PC-3 (cell line): ENCODE measurements around the gene COL8A1.
A peak's percentile ranks its signal among the peaks of the same experiment; 100 is the strongest.

ENCODE experiments used
- CTCF ChIP-seq: fragments of 300-600 bp; sonication (generic); conservative IDR thresholded peaks from 2 replicates; pipeline ENCODE4 v1.5.1; 2017; ENCODE audit warnings: antibody characterized with exemption, low read depth, mild to moderate bottlenecking, low read length
- EZH2 ChIP-seq: fragments of 300-600 bp; sonication (generic); IDR thresholded peaks from one replicate; pipeline ENCODE4 v1.6.1; 2017; ENCODE audit warnings: antibody characterized with exemption, mild to moderate bottlenecking, low read length; ENCODE audit not compliant: unreplicated experiment

GRCh38 chr3:99686955-99687612, 48.7 kb downstream of the COL8A1 start:
- TF ChIP-seq CTCF = peak; percentile 89
- TF ChIP-seq EZH2 = no peak
